Epithelial cell of esophagus (primary cell): ENCODE results near the gene C3orf52.

Experiments
- DNase-seq: peaks from one replicate; pipeline ENCODE4 v3.0.0; 2010; ENCODE audit warnings: low read depth
- H3K4me3 ChIP-seq: 2 replicates; pipeline ENCODE4 v1.5.1; 2011; ENCODE audit warnings: mild to moderate bottlenecking, low read length, control low read depth
- CTCF ChIP-seq: IDR thresholded peaks from 2 replicates; pipeline ENCODE4 v1.5.1; 2011; ENCODE audit warnings: low read depth, mild to moderate bottlenecking, low read length, control low read depth, inconsistent platforms; ENCODE audit not compliant: insufficient read depth; ENCODE audit errors: missing control alignments

Gene C3orf52

GRCh38 chr3:112074006-112074405, 12.2 kb upstream of the C3orf52 start:
- H3K4me3 ChIP-seq, result no peak overlapping the region
- DNase-seq, result peak; percentile 52
- TF ChIP-seq CTCF, result no peak

- no peak for TF ChIP-seq CTCF
- peak; percentile 99 for DNase-seq
- H3K4me3 ChIP-seq, result peak overlapping the region; percentile 19
Observed at GRCh38 chr3:112074616-112075497, 11.3 kb upstream of the C3orf52 start.

GRCh38 chr3:112078125-112079083, 7.8 kb upstream of the C3orf52 start:
- TF ChIP-seq CTCF, result no peak
- peak; percentile 71 for DNase-seq
- H3K4me3 ChIP-seq, result no peak overlapping the region

DNA sequence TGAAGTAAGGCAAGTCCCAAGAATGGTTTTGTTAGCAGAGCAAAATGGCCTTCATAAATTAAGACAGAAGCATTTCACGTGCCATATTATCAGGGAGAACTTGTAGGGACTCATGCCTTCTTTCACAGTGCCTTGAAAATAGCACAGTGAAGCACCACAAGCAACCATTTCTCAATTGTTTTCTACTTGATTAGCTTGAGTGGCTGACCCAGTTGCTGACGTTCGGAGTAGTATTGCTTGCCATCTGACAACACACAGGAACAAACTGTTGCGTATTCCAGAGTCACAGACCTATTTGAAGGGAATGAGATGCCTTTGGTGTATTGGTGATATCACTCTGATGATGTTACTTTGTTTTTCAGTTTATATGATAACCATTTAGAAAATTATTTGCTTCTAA, 3.0 kb upstream of the C3orf52 start:
- TF ChIP-seq CTCF, result no peak
- DNase-seq, result no peak
- no peak overlapping the region for H3K4me3 ChIP-seq

DNA sequence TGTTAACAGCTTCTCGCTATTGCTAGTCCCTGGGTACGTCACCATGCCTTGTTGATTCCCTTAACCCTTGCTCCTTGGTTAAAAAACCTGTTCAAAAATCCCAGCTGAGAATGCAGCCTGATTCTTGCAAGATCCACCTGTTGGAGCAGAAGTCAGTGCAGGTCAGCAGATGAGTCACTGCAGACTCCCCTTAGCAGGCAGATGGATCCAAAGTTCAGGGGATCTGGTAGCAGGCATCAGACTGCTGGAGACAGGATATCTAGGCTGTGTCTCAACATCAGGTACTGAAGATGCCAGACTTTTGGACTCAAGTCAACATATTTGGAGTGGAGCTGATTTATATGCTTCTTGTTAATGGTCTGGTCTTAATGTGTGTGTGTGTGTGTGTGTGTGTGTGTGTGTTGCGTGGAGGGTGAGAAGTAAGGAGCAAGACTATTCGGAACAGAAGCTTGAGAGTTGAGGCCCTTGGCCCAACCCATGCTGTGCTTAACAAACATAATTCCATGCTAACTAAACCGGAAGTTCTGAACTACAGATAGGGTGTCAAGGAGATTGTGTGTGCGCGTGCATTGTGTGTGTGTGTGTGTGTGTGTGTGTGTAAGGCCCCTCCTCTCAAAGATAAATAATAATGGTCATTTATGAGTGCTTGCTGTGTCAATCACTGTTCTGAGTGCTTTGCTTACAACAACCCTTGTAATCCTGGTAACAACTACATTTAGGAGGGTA, 1.0 kb upstream of the C3orf52 start:
- TF ChIP-seq CTCF, result no peak
- DNase-seq, result peak; percentile 51
- H3K4me3 ChIP-seq, result no peak overlapping the region

DNA sequence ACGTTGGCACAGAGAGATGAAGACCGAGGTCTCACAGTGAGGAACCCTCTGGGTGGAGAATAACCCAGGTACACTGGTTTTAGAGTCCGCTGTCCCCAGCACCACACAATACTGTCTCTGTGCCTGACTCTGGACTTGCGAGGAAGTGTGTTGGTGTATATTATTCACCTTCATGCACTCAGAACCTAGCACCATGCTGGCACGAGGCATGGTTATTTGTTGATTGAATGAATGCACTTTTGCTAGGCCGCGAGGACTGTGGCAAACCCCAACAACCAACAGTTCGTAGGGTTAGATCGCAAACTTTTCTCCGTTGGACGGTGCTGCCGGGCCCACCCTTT, 484 bp upstream of the C3orf52 start:
- H3K4me3 ChIP-seq, result peak overlapping the region; percentile 77
- DNase-seq, result no peak
- TF ChIP-seq CTCF, result no peak
